Measurements from ENCODE around the gene RARA.

GRCh38 chr17:40378966-40379365 lies 70.0 kb downstream of the RARA start:
- TF ChIP-seq REST (tag by site-specific recombination; IDR thresholded peaks at IDR 0.05) (no peak), ZBTB20 (tag by site-specific recombination; IDR thresholded peaks at IDR 0.05) (no peak), ZNF629 (tag by site-specific recombination; IDR thresholded peaks at IDR 0.05) (no peak), ZNF335 (tag by site-specific recombination; conservative IDR thresholded peaks at IDR 0.05) (no peak)
- TF ChIP-seq, protein P1, sequence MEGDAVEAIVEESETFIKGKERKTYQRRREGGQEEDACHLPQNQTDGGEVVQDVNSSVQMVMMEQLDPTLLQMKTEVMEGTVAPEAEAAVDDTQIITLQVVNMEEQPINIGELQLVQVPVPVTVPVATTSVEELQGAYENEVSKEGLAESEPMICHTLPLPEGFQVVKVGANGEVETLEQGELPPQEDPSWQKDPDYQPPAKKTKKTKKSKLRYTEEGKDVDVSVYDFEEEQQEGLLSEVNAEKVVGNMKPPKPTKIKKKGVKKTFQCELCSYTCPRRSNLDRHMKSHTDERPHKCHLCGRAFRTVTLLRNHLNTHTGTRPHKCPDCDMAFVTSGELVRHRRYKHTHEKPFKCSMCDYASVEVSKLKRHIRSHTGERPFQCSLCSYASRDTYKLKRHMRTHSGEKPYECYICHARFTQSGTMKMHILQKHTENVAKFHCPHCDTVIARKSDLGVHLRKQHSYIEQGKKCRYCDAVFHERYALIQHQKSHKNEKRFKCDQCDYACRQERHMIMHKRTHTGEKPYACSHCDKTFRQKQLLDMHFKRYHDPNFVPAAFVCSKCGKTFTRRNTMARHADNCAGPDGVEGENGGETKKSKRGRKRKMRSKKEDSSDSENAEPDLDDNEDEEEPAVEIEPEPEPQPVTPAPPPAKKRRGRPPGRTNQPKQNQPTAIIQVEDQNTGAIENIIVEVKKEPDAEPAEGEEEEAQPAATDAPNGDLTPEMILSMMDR (tag by site-specific recombination; IDR thresholded peaks at IDR 0.05) = no peak
